Liver (tissue), 9 donors: Measurements from ENCODE around the gene CCNK. TPM values are rescaled to one million over a fixed set of nuclear protein-coding genes. Genes with fewer than 3 reads are reported as not detected.

ENCODE experiments used
- DNase-seq: peaks from one replicate; pipeline ENCODE4 v3.0.0-alpha.2; 2017; ENCODE audit warnings: low spot score
- H3K27ac ChIP-seq, 2 donors: one replicate each; pipeline ENCODE4 v1.7.0; 2013; ENCODE audit warnings: inconsistent platforms in 2 of 2, low read length in 2 of 2, control low read depth in 1 of 2, low read depth in 1 of 2, mild to moderate bottlenecking in 1 of 2
- H3K27me3 ChIP-seq, 4 donors: one replicate each; pipeline versions ENCODE4 v1.6.1 to v1.7.0; 2013; ENCODE audit warnings: low read length in 3 of 4, inconsistent platforms in 1 of 4, mild to moderate bottlenecking in 1 of 4, moderate library complexity in 1 of 4; ENCODE audit not compliant: control insufficient read depth in 4 of 4, insufficient read depth in 4 of 4
- H3K36me3 ChIP-seq, 4 donors: one replicate each; pipeline versions ENCODE4 v1.6.1 to v1.7.0; 2013; ENCODE audit warnings: low read length in 3 of 4, mild to moderate bottlenecking in 3 of 4, low read depth in 1 of 4, moderate library complexity in 1 of 4; ENCODE audit not compliant: control insufficient read depth in 4 of 4, insufficient read depth in 3 of 4
- H3K4me1 ChIP-seq, 4 donors: one replicate each; pipeline versions ENCODE4 v1.6.1 to v1.7.0; 2013; ENCODE audit warnings: low read length in 3 of 4, mild to moderate bottlenecking in 3 of 4, moderate library complexity in 1 of 4; ENCODE audit not compliant: control insufficient read depth in 4 of 4, insufficient read depth in 4 of 4
- H3K4me3 ChIP-seq, 3 donors: one replicate each; pipeline versions ENCODE4 v1.6.1 to v1.7.0; 2013; ENCODE audit warnings: low read length in 3 of 3, control low read depth in 1 of 3, low read depth in 1 of 3, mild to moderate bottlenecking in 1 of 3
- H3K9ac ChIP-seq, 2 donors: one replicate each; pipeline ENCODE4 v1.7.0; 2013; ENCODE audit warnings: low read length in 2 of 2, mild to moderate bottlenecking in 2 of 2, moderate library complexity in 2 of 2, control low read depth in 1 of 2, low read depth in 1 of 2
- H3K9me3 ChIP-seq, 4 donors: one replicate each; pipeline versions ENCODE4 v1.6.1 to v1.7.0; 2013; ENCODE audit warnings: low read length in 3 of 4; ENCODE audit not compliant: control insufficient read depth in 4 of 4
- EGR1 ChIP-seq, 2 donors: IDR thresholded peaks; 2 replicates each; pipeline ENCODE4 v1.6.1; 2016 to 2018; ENCODE audit warnings: antibody characterized with exemption in 2 of 2, low read depth in 2 of 2
- FOXA1 ChIP-seq: IDR thresholded peaks from 2 replicates; pipeline ENCODE4 v1.6.1; 2016; ENCODE audit warnings: antibody characterized with exemption
- FOXA2 ChIP-seq: IDR thresholded peaks from 2 replicates; pipeline ENCODE4 v1.6.1; 2016; ENCODE audit warnings: antibody characterized with exemption
- GABPA ChIP-seq, 2 donors: IDR thresholded peaks in 1 of 2; conservative IDR thresholded peaks in 1 of 2; 2 replicates each; pipeline ENCODE4 v1.6.1; 2016; ENCODE audit warnings: antibody characterized with exemption in 2 of 2, mild to moderate bottlenecking in 1 of 2, moderate library complexity in 1 of 2
- HNF4A ChIP-seq, 2 donors: conservative IDR thresholded peaks; 2 replicates each; pipeline ENCODE4 v1.6.1; 2016; ENCODE audit warnings: antibody characterized with exemption in 2 of 2, mild to moderate bottlenecking in 2 of 2
- HNF4G ChIP-seq: IDR thresholded peaks from 2 replicates; pipeline ENCODE4 v1.6.1; 2016; ENCODE audit warnings: antibody characterized with exemption
- JUND ChIP-seq, 2 donors: IDR thresholded peaks; 2 replicates each; pipeline ENCODE4 v1.6.1; 2016; ENCODE audit warnings: antibody characterized with exemption in 2 of 2
- NR2F2 ChIP-seq: IDR thresholded peaks from 2 replicates; pipeline ENCODE4 v1.6.1; 2016; ENCODE audit warnings: antibody characterized with exemption
- RAD21 ChIP-seq, 2 donors: IDR thresholded peaks; 2 replicates each; pipeline ENCODE4 v1.6.1; 2016; ENCODE audit warnings: antibody characterized with exemption in 2 of 2, mild to moderate bottlenecking in 2 of 2
- RXRA ChIP-seq, 2 donors: IDR thresholded peaks; 2 replicates each; pipeline ENCODE4 v1.6.1; 2017 to 2018; ENCODE audit warnings: antibody characterized with exemption in 2 of 2, mild to moderate bottlenecking in 1 of 2
- SP1 ChIP-seq: IDR thresholded peaks from 2 replicates; pipeline ENCODE4 v1.6.1; 2018; ENCODE audit warnings: antibody characterized with exemption, mild to moderate bottlenecking
- TAF1 ChIP-seq: conservative IDR thresholded peaks from 2 replicates; pipeline ENCODE4 v1.6.1; 2016; ENCODE audit warnings: antibody characterized with exemption, mild to moderate bottlenecking
- YY1 ChIP-seq: IDR thresholded peaks from 2 replicates; pipeline ENCODE4 v1.6.1; 2016; ENCODE audit warnings: antibody characterized with exemption, mild to moderate bottlenecking
- WGBS: extraction: QIAGEN DNeasy Blood & Tissue Kit; methylation state at CpG from one replicate; pipeline ENCODE4 v1.1.7; 2013; 5-methylcytosine and 5-hydroxymethylcytosine counted together
- polyA plus RNA-seq, 2 donors: library from polyadenylated mRNA; stranded (reverse) in 1 of 2; unstranded in 1 of 2; fragments of 200-250 nt in 1 of 2; fragments of >200 nt in 1 of 2; fragmentation: Nextera tagmentation in 1 of 2; extraction: Ambion mirVana in 1 of 2; gene quantifications; one replicate each; pipeline versions ENCODE4 v1.2.1 to v1.2.3, GENCODE V29; 2013 to 2015
- total RNA-seq, 2 donors: library from RNA; depleted of rRNA; stranded (reverse); fragments of >200 nt; gene quantifications; one replicate each; pipeline ENCODE4 v1.2.3, GENCODE V29; 2014
- TF ChIP-seq, protein P1 (sequence below): IDR thresholded peaks from 2 replicates; pipeline ENCODE4 v1.6.1; 2016; ENCODE audit warnings: antibody characterized with exemption
- TF ChIP-seq, protein P2 (sequence below): IDR thresholded peaks from 2 replicates; pipeline ENCODE4 v1.6.1; 2016; ENCODE audit warnings: antibody characterized with exemption
- TF ChIP-seq, protein P3 (sequence below): IDR thresholded peaks from 2 replicates; pipeline ENCODE4 v1.6.1; 2016; ENCODE audit warnings: antibody characterized with exemption
- TF ChIP-seq, protein P4 (sequence below): fragments of 150-350 bp; IDR thresholded peaks from 2 replicates; pipeline ENCODE4 v1.5.1; 2017; ENCODE audit warnings: improper control_type of control experiment, low read depth, low read length; ENCODE audit not compliant: missing input control
- TF ChIP-seq, protein P5 (sequence below): IDR thresholded peaks from 2 replicates; pipeline ENCODE4 v1.6.1; 2016; ENCODE audit warnings: antibody characterized with exemption, mild to moderate bottlenecking
- donor health status: healthy.
- donor health status: healthy.
- donor health status: healthy.
- donor health status: healthy.
- donor health status: healthy.

Gene CCNK
- total and polyA plus RNA-seq, 4 donors: 7.7 to 33.4 (median 13.2) TPM

DNA sequence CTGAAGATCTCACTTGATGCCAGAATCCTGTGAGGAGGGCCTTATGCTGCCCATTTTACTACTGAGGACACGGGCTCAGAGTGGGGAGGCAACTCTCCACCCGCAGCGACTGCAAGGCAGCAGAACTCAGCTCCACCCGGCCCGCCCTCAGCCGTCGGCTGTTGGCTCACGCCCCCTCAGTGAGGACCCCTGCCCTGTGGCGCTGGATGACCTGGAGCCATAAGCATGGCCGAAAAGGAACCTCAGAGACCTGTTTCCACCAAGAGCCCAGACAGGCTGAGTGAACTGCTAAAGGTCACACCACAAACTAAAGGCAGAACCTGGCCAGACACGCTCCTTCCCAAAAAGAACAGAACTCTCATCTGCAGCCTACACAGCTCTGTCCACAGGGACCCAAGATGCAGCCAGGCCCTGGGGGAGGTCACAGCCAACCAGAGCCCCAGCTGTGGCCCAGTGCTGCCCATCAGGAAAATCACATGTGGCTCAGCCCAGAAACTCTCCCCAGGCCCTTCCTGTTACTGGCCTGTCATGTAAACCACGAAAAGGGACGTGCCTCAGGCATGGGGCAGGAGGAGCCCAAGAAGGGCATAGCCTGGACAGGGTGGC is 32.8 kb downstream of the CCNK start:
- no peak overlapping the region for H3K27ac ChIP-seq
- WGBS: 86% methylated on average over 13 of the region's 13 CpGs
- peaks cover 0 to 13% (median 5%) of the 10 kb centered on the region in 4 donors for H3K4me1 ChIP-seq
- H3K4me3 ChIP-seq: no peak overlapping the region
- H3K36me3 ChIP-seq: peaks cover 8 to 44% (median 9%) of the 10 kb centered on the region in 4 donors
- TF ChIP-seq YY1: no peak
- no peak for TF ChIP-seq HNF4A (conservative IDR thresholded peaks at IDR 0.05)
- no peaks in the 10 kb centered on the region for H3K27me3 ChIP-seq
- no peak for DNase-seq
- no peaks in the 10 kb centered on the region for H3K9me3 ChIP-seq
- no peak overlapping the region for H3K9ac ChIP-seq

DNA sequence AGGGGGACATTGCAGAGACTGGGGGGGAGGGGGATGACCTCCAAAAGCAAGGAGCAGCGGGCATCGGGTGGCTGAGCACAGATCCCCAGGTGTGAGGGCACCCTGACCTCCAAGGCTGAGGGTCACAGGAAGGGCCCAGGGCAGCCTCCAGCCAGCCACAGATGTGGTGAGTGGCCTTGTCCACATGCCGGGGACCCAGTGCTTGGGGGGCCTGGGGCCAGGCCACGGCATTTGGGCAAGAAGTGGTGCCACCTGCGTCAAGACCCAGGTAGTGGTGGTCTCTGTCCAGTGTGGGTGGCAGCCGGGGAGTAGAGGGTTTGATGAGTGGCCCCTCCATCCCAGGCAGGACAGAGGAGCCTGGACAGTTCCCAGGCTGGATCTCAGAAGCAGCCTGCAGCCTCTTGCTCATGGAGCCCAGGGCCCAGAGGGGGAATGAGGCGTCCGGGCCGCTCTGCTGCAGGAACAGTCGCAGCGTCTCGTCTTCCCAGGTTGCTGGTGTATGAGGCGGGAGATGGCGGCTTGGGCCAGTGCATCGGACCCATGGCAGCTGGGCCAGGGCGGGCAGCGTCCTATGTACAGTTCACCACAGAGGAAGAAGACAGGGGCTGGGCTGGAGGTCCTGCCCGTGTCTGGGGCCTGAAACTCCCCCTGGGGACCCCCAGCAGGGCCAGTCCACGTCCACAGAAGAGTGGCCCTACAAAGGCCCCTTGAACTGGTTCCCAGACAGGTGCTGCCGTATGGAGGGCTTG is 33.5 kb downstream of the CCNK start:
- no peak for DNase-seq
- WGBS: 92% methylated on average over 20 of the region's 20 CpGs
- H3K9ac ChIP-seq: no peak overlapping the region
- no peak overlapping the region for H3K4me3 ChIP-seq
- peaks cover 0 to 8% (median 3%) of the 10 kb centered on the region in 4 donors for H3K4me1 ChIP-seq
- no peaks in the 10 kb centered on the region for H3K9me3 ChIP-seq
- H3K36me3 ChIP-seq: peaks cover 8 to 41% (median 9%) of the 10 kb centered on the region in 4 donors
- H3K27me3 ChIP-seq: no peaks in the 10 kb centered on the region
- TF ChIP-seq FOXA2: no peak
- no peak overlapping the region for H3K27ac ChIP-seq

DNA sequence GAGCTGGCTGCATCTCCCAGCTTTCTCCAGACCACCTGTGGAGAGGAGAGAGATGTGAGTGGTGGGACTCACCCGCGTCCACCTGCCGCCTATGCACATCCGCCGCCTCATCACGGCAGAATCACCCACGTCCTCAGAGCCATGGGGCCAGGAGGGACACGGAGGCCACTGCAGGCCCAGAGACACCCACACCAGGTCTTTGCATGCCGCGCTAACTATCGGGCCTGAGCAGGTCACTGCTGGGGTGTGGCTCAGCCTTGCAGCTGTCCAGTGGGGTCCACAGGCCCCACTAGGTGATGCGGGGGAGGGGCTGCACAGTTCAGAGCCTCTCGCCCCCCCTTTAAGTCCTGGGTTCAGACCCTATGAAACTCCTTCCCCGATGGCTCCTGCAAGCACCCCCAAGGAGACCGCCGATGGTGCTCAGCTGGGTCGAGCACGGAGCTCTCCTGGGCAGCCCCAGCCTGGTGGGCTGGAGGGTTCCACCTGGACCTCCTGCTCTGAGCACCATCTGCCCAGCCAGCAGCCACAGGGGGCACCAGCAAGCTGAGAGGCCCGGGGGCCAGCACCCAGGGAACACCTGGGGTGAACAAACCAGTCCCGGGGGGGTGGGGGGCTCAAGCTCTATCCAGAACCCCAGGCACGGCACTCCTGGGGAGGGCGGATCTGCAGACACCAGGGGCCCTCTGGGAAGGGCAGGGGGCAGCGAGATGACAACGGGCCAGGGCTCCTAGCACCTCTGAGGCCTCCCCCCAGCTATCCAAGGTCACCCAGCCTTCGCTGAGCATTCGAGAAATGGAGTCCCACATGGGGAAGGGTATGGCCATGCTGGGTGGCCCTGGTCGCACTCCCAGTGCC is 34.3 kb downstream of the CCNK start:
- Histone ChIP-seq H3K36me3 (peaks cover 8 to 39% (median 9%) of the 10 kb centered on the region in 4 donors), H3K9me3 (no peaks in the 10 kb centered on the region), H3K4me3 (no peak overlapping the region), H3K27me3 (no peaks in the 10 kb centered on the region), H3K9ac (no peak overlapping the region), H3K27ac (no peak overlapping the region), H3K4me1 (peaks cover 0 to 8% (median 3%) of the 10 kb centered on the region in 4 donors)
- WGBS: 90% methylated on average over 27 of the region's 27 CpGs
- no peak for DNase-seq
- no peak for TF ChIP-seq GABPA (IDR thresholded peaks at IDR 0.05 in 1 of 2, conservative IDR thresholded peaks at IDR 0.05 in 1 of 2)
- TF ChIP-seq, protein P1, sequence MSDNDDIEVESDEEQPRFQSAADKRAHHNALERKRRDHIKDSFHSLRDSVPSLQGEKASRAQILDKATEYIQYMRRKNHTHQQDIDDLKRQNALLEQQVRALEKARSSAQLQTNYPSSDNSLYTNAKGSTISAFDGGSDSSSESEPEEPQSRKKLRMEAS: no peak
- no peak for TF ChIP-seq TAF1
- TF ChIP-seq, protein P2, sequence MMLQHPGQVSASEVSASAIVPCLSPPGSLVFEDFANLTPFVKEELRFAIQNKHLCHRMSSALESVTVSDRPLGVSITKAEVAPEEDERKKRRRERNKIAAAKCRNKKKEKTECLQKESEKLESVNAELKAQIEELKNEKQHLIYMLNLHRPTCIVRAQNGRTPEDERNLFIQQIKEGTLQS: no peak
- TF ChIP-seq RAD21 (IDR thresholded peaks at IDR 0.05): no peak
- no peak for TF ChIP-seq NR2F2
- no peak for TF ChIP-seq EGR1 (IDR thresholded peaks at IDR 0.05; ENCODE audit: low read depth in 2 of 2)
- TF ChIP-seq HNF4G: no peak
- TF ChIP-seq, protein P3, sequence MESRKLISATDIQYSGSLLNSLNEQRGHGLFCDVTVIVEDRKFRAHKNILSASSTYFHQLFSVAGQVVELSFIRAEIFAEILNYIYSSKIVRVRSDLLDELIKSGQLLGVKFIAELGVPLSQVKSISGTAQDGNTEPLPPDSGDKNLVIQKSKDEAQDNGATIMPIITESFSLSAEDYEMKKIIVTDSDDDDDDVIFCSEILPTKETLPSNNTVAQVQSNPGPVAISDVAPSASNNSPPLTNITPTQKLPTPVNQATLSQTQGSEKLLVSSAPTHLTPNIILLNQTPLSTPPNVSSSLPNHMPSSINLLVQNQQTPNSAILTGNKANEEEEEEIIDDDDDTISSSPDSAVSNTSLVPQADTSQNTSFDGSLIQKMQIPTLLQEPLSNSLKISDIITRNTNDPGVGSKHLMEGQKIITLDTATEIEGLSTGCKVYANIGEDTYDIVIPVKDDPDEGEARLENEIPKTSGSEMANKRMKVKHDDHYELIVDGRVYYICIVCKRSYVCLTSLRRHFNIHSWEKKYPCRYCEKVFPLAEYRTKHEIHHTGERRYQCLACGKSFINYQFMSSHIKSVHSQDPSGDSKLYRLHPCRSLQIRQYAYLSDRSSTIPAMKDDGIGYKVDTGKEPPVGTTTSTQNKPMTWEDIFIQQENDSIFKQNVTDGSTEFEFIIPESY: no peak
- TF ChIP-seq HNF4A (conservative IDR thresholded peaks at IDR 0.05): no peak
- no peak for TF ChIP-seq FOXA2
- TF ChIP-seq, protein P4, sequence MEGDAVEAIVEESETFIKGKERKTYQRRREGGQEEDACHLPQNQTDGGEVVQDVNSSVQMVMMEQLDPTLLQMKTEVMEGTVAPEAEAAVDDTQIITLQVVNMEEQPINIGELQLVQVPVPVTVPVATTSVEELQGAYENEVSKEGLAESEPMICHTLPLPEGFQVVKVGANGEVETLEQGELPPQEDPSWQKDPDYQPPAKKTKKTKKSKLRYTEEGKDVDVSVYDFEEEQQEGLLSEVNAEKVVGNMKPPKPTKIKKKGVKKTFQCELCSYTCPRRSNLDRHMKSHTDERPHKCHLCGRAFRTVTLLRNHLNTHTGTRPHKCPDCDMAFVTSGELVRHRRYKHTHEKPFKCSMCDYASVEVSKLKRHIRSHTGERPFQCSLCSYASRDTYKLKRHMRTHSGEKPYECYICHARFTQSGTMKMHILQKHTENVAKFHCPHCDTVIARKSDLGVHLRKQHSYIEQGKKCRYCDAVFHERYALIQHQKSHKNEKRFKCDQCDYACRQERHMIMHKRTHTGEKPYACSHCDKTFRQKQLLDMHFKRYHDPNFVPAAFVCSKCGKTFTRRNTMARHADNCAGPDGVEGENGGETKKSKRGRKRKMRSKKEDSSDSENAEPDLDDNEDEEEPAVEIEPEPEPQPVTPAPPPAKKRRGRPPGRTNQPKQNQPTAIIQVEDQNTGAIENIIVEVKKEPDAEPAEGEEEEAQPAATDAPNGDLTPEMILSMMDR: no peak
- TF ChIP-seq RXRA (IDR thresholded peaks at IDR 0.05): no peak
- TF ChIP-seq SP1: no peak
- TF ChIP-seq YY1: no peak
- no peak for TF ChIP-seq JUND (IDR thresholded peaks at IDR 0.05)
- TF ChIP-seq FOXA1: no peak
- TF ChIP-seq, protein P5, sequence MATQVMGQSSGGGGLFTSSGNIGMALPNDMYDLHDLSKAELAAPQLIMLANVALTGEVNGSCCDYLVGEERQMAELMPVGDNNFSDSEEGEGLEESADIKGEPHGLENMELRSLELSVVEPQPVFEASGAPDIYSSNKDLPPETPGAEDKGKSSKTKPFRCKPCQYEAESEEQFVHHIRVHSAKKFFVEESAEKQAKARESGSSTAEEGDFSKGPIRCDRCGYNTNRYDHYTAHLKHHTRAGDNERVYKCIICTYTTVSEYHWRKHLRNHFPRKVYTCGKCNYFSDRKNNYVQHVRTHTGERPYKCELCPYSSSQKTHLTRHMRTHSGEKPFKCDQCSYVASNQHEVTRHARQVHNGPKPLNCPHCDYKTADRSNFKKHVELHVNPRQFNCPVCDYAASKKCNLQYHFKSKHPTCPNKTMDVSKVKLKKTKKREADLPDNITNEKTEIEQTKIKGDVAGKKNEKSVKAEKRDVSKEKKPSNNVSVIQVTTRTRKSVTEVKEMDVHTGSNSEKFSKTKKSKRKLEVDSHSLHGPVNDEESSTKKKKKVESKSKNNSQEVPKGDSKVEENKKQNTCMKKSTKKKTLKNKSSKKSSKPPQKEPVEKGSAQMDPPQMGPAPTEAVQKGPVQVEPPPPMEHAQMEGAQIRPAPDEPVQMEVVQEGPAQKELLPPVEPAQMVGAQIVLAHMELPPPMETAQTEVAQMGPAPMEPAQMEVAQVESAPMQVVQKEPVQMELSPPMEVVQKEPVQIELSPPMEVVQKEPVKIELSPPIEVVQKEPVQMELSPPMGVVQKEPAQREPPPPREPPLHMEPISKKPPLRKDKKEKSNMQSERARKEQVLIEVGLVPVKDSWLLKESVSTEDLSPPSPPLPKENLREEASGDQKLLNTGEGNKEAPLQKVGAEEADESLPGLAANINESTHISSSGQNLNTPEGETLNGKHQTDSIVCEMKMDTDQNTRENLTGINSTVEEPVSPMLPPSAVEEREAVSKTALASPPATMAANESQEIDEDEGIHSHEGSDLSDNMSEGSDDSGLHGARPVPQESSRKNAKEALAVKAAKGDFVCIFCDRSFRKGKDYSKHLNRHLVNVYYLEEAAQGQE: no peak
